ENCODE measurements around the gene B3GNT2. TPM values are rescaled to one million over a fixed set of nuclear protein-coding genes. Genes with fewer than 3 reads are reported as not detected.
A peak's percentile ranks its signal among the peaks of the same experiment; 100 is the strongest.

The B3GNT2 gene
- total RNA-seq, 1 donor from 2014 or later, result 17.4 TPM

DNA sequence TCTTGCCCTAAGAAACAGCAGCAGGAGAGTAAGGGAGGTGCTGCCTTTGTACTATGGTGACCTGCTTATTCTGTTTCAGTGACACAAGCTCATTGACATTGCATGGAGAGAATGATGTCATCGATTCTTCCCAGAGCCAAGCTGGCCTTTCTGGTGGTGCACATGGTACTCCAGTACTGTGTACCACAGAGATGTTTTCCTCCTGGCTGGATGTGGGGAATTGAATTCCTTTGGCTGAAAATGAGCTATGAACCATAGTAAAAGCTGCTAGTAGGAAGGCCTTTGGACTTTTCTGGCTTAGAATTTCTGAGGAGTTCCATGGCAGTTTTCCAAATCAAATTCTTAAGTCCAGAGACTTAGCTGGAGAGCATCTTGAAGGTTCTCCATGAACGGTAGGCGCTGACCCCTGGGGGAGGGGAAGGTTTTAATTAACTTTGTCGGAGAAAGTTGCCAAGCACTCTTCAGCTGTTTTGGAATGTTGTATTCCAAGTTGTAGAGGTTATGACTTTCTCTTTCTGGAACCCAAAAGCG lies 17.1 kb upstream of the B3GNT2 start:
- Mint-ChIP-seq H3K36me3 (ENCODE audit: insufficient read depth) (no peaks in the 10 kb centered on the region), H3K27me3 (no peaks in the 10 kb centered on the region), H3K27ac (no peak overlapping the region), H3K4me3 (ENCODE audit: low read depth) (no peak overlapping the region), H3K4me1 (ENCODE audit: low read depth) (no peaks in the 10 kb centered on the region), H3K9me3 (ENCODE audit: low read depth) (no peaks in the 10 kb centered on the region)
- no peak for DNase-seq (ENCODE audit: low spot score, unreplicated experiment)
- TF ChIP-seq, protein P1, sequence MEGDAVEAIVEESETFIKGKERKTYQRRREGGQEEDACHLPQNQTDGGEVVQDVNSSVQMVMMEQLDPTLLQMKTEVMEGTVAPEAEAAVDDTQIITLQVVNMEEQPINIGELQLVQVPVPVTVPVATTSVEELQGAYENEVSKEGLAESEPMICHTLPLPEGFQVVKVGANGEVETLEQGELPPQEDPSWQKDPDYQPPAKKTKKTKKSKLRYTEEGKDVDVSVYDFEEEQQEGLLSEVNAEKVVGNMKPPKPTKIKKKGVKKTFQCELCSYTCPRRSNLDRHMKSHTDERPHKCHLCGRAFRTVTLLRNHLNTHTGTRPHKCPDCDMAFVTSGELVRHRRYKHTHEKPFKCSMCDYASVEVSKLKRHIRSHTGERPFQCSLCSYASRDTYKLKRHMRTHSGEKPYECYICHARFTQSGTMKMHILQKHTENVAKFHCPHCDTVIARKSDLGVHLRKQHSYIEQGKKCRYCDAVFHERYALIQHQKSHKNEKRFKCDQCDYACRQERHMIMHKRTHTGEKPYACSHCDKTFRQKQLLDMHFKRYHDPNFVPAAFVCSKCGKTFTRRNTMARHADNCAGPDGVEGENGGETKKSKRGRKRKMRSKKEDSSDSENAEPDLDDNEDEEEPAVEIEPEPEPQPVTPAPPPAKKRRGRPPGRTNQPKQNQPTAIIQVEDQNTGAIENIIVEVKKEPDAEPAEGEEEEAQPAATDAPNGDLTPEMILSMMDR (IDR thresholded peaks at IDR 0.05; ENCODE audit: unreplicated experiment), result no peak

DNA sequence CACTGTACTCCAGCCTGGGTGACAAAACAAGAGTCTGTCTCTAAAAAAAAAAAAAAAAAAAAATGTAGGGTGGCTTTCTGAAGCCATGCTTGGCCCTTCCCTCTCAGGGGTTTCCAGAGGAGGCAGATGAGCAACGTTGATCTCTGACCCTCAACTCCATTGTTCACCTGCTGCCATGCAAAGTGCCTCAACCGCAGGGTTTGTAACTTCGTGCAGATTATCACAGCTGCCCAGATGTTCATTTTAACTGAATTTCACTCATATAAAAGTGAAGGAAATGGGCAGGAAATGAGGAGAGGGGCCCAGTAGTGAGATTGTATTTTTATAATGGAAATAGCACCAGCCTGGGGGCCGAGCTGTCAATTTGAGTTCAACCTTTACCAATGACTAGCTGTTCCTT lies 14.9 kb upstream of the B3GNT2 start:
- H3K4me1 Mint-ChIP-seq (ENCODE audit: low read depth), result no peaks in the 10 kb centered on the region
- H3K27me3 Mint-ChIP-seq, result no peaks in the 10 kb centered on the region
- no peak overlapping the region for H3K4me3 Mint-ChIP-seq (ENCODE audit: low read depth)
- DNase-seq (ENCODE audit: low spot score, unreplicated experiment), result no peak
- TF ChIP-seq, protein P1 (IDR thresholded peaks at IDR 0.05; ENCODE audit: unreplicated experiment), result no peak
- no peaks in the 10 kb centered on the region for H3K9me3 Mint-ChIP-seq (ENCODE audit: low read depth)
- H3K36me3 Mint-ChIP-seq (ENCODE audit: insufficient read depth), result no peaks in the 10 kb centered on the region
- H3K27ac Mint-ChIP-seq, result no peak overlapping the region

DNA sequence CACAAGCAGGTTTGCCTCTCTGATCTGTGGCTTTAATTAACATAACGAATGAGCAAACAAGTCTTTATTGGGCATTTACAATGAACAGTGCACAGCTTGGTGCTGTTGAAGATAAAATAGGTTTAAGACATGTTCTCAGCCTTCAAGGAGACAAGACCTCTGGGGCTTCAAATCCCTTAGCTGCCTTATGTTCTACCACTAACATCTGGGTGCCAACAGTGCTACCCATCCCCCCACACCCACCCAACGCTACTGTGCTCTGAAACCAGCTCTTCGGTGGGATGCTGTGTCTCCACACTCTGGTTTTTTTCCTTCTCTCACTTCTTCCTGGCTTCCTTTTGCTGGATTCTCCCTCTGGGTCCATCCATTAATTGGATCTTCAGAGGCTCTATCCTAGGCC lies 14.1 kb upstream of the B3GNT2 start:
- H3K36me3 Mint-ChIP-seq (ENCODE audit: insufficient read depth), result no peaks in the 10 kb centered on the region
- DNase-seq (ENCODE audit: low spot score, unreplicated experiment), result no peak
- no peaks in the 10 kb centered on the region for H3K9me3 Mint-ChIP-seq (ENCODE audit: low read depth)
- H3K27me3 Mint-ChIP-seq, result no peaks in the 10 kb centered on the region
- H3K27ac Mint-ChIP-seq, result peak overlapping the region; percentile 49
- TF ChIP-seq, protein P1 (IDR thresholded peaks at IDR 0.05; ENCODE audit: unreplicated experiment), result no peak
- H3K4me3 Mint-ChIP-seq (ENCODE audit: low read depth), result no peak overlapping the region
- H3K4me1 Mint-ChIP-seq (ENCODE audit: low read depth), result no peaks in the 10 kb centered on the region

DNA sequence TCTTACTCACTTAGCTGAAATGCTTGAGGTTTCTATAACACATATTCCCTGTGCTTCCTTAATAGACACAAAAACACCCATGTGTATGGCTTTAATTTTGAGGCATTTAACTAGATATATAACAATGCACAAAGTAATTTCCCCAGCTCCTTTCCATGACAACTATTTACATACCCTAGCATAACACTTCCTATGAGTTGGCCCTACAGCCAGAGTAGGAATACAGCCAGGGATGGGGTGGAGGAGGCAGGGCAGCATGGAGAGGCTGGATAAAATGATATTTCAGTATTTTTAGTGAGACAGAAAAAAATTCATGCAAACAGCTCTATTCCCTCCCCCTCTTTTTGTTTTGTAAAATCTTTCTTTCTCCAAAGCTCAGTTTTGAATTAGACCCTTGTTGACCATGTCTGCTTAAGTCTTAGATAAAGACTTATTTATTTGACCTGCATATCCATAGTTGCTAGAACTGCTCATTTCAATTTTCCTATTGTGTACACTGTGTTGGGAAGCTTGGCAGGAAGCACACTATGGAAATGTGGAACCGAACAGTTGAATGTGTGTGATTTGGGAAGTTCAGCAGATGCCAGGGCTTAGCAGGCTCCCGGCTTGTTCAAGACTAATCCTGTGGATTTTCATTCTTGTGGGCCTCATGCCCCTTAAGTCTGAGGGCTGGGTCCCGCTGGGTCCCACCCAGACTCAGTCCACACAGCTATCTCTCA lies 11.2 kb upstream of the B3GNT2 start:
- Mint-ChIP-seq H3K4me1 (ENCODE audit: low read depth) (peaks cover 3% of the 10 kb centered on the region), H3K4me3 (ENCODE audit: low read depth) (no peak overlapping the region), H3K27me3 (no peaks in the 10 kb centered on the region), H3K27ac (no peak overlapping the region), H3K36me3 (ENCODE audit: insufficient read depth) (no peaks in the 10 kb centered on the region), H3K9me3 (ENCODE audit: low read depth) (no peaks in the 10 kb centered on the region)
- no peak for DNase-seq (ENCODE audit: low spot score, unreplicated experiment)
- TF ChIP-seq, protein P1 (IDR thresholded peaks at IDR 0.05; ENCODE audit: unreplicated experiment), result no peak

DNA sequence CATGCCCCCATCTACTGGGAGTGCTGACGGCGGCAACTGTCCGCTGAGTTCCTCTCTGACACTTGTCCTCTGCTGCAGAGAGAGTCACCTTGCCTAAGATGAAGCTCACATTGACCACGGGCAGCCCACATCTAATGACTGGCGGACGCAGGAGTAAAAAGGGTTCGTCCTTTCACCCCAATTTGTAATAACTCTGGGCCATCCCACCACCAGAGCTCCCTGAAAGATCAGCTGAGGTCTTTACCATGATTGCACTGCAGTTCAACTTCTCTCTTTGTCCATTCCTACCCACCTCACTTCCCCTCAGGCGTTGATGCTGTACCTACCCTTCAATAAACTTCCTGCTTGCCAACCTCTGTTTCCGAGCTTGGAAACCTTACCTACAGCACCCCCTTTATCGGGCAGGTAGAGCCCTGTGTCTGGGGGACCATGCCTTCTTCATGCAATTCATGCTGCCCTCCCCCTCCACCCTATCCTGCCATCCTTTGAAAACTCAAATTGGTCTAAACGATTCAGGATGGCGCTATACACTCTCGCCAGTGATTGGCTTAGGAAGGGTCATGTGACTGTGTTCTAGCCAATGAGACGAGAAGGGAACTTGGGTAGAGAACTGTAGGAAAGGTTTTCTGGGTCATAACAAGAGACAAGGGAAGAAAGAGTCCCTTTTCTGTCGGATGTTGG lies 10.3 kb upstream of the B3GNT2 start:
- Mint-ChIP-seq H3K36me3 (ENCODE audit: insufficient read depth) (no peaks in the 10 kb centered on the region), H3K27me3 (peaks cover 3% of the 10 kb centered on the region), H3K4me1 (ENCODE audit: low read depth) (peaks cover 3% of the 10 kb centered on the region), H3K4me3 (ENCODE audit: low read depth) (no peak overlapping the region), H3K9me3 (ENCODE audit: low read depth) (no peaks in the 10 kb centered on the region), H3K27ac (no peak overlapping the region)
- DNase-seq (ENCODE audit: low spot score, unreplicated experiment), result no peak
- TF ChIP-seq, protein P1 (IDR thresholded peaks at IDR 0.05; ENCODE audit: unreplicated experiment), result no peak

All from progenitor cell of endocrine pancreas (in vitro differentiated cells).